ENCODE measurements around the gene MON2.

The MON2 gene

GRCh38 chr12:62621101-62621638 lies 154.5 kb downstream of the MON2 start:
- no peak for DNase-seq

GRCh38 chr12:62622177-62622576 lies 155.6 kb downstream of the MON2 start:
- no peak for DNase-seq

GRCh38 chr12:62625228-62625627 lies 158.6 kb downstream of the MON2 start:
- DNase-seq: no peak

- no peak for DNase-seq
Observed at GRCh38 chr12:62627181-62627580, 160.6 kb downstream of the MON2 start.

- DNase-seq: no peak
Observed at GRCh38 chr12:62629413-62629812, 162.8 kb downstream of the MON2 start.

GRCh38 chr12:62629971-62630739 lies 163.5 kb downstream of the MON2 start:
- no peak for DNase-seq

- DNase-seq: peak; percentile 6
Observed at GRCh38 chr12:62631471-62632410, 165.1 kb downstream of the MON2 start.

GRCh38 chr12:62632411-62632918 lies 165.8 kb downstream of the MON2 start:
- DNase-seq: peak; percentile 6

- DNase-seq: no peak
Observed at GRCh38 chr12:62635649-62636048, 169.0 kb downstream of the MON2 start.

GRCh38 chr12:62637679-62638078 lies 171.1 kb downstream of the MON2 start:
- no peak for DNase-seq

GRCh38 chr12:62640910-62641448 lies 174.4 kb downstream of the MON2 start:
- DNase-seq: peak; percentile 8

GRCh38 chr12:62642486-62642885 lies 175.9 kb downstream of the MON2 start:
- DNase-seq: no peak

- DNase-seq: no peak
Observed at GRCh38 chr12:62643486-62643885, 176.9 kb downstream of the MON2 start.

- no peak for DNase-seq
Observed at GRCh38 chr12:62646566-62646965, 179.9 kb downstream of the MON2 start.

GRCh38 chr12:62647586-62647985 lies 181.0 kb downstream of the MON2 start:
- no peak for DNase-seq

- DNase-seq: no peak
Observed at GRCh38 chr12:62649412-62650138, 182.9 kb downstream of the MON2 start.
